VCaP (cell line): ENCODE data around the gene ACCSL.

Experiments used
- H3K27ac ChIP-seq: fragments of 450-650 bp; 2 replicates; pipeline ENCODE4 v1.5.1; 2017
- CTCF ChIP-seq: fragments of 450-650 bp; conservative IDR thresholded peaks from 2 replicates; pipeline ENCODE4 v1.5.1; 2017; ENCODE audit warnings: mild to moderate bottlenecking, moderate library complexity

The ACCSL gene

GRCh38 chr11:44072757-44073658 is 25.2 kb downstream of the ACCSL start:
- TF ChIP-seq CTCF: no peak
- no peak overlapping the region for H3K27ac ChIP-seq

- H3K27ac ChIP-seq: no peak overlapping the region
- no peak for TF ChIP-seq CTCF
These were observed 31.0 kb downstream of the ACCSL start for GRCh38 chr11:44078794-44079193.

- no peak for TF ChIP-seq CTCF
- no peak overlapping the region for H3K27ac ChIP-seq
These were observed 31.6 kb downstream of the ACCSL start for GRCh38 chr11:44079376-44079775.

GRCh38 chr11:44080951-44081350 is 33.2 kb downstream of the ACCSL start:
- H3K27ac ChIP-seq: no peak overlapping the region
- no peak for TF ChIP-seq CTCF

GRCh38 chr11:44082645-44083044 is 34.9 kb downstream of the ACCSL start:
- no peak overlapping the region for H3K27ac ChIP-seq
- no peak for TF ChIP-seq CTCF

- no peak for TF ChIP-seq CTCF
- H3K27ac ChIP-seq: no peak overlapping the region
These were observed 35.7 kb downstream of the ACCSL start for GRCh38 chr11:44083433-44083832.

GRCh38 chr11:44083906-44084305 is 36.1 kb downstream of the ACCSL start:
- no peak overlapping the region for H3K27ac ChIP-seq
- no peak for TF ChIP-seq CTCF
